HG03521 (cell line): ENCODE data around the gene KIR2DL3.
"Not testable (repeated sequence)": the region's sequence is repeated elsewhere in the genome, so short reads cannot be mapped to it uniquely, and the experiment has no call there.

Source experiments
- ATAC-seq: cut with Tn5 transposase; IDR thresholded peaks from one replicate; pipeline ENCODE4 v1.9.1; 2021; ENCODE audit warnings: mild to moderate bottlenecking, moderate library complexity; ENCODE audit not compliant: unreplicated experiment

Gene KIR2DL3

DNA sequence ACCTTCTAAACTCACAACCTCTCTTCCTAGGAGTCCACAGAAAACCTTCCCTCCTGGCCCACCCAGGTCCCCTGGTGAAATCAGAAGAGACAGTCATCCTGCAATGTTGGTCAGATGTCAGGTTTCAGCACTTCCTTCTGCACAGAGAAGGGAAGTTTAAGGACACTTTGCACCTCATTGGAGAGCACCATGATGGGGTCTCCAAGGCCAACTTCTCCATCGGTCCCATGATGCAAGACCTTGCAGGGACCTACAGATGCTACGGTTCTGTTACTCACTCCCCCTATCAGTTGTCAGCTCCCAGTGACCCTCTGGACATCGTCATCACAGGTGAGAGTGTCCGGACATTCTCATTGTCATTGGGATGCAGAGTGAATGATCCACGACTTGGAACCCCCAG lies 3.6 kb downstream of the KIR2DL3 start:
- ATAC-seq: not testable (repeated sequence)

DNA sequence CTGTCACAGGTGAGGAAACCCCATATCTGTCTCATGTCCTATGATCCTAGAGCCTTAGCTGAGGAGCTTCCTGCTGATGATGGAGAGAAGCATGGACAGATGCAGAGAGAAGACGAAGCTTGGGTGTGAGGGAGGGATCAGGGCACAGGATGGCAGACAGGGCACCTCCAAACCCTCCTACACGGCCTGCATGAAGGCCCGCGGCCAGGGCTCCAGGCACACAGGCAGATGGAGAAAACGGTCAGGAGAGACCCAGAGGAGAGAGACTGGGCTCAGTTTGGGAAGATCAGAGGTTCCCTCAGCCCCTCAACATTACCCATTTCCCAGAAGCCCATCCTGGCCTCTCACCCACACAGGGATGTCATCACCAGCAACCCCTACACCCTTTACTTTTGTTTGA lies 5.8 kb downstream of the KIR2DL3 start:
- ATAC-seq: not testable (repeated sequence)

DNA sequence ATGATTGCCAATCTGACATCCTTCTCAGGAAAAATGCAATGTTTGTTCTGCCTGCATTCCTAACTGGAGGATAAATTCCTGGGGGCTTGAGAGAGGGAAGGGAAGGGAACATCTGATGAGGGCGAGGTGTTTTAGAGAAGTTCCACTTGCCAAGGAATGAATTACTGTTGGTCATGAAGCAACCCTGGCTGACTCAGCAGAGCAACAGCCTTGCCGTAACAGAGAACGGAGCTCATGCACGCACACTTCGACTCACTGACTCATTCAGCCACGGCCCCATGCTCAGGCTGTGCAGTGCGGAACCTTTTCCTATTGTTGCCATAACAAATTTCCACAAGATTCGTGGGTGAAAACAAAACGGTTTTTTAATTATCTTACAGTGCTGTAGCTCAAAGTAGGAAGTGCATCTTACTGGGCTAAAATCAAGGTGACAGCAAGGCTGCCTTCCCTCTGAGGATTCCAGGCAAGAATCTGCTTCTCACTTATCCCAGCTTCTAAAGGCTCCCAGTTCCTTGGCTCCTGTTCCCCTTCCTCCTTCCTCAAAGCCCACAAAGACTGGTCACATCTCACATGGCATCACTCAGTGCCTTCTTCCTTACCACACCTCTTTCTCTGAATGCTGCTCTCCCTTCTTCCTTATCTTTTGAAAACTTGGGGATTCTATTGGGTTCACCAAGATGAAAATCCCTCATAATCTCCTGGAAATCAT lies 9.5 kb downstream of the KIR2DL3 start:
- ATAC-seq: not testable (repeated sequence)

DNA sequence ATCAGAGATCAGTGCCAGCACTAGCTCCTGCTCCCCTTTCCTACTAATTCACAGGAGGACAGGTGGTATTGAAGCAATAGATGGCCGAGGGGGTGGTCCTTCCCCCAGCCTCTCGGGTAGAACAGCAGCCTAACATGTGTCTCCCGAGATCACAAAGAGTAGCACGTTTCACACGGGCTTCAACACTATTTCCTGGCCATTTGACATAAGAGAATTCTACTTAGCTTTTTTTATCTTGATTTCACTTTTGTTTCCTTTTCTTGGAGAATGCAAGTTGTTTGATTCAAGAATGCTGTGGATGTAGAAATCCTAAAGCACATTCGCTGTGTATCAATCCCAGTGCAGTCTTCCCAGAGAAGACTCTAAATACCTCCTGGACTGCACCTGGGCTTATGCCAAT lies 12.0 kb downstream of the KIR2DL3 start:
- ATAC-seq: not testable (repeated sequence)

DNA sequence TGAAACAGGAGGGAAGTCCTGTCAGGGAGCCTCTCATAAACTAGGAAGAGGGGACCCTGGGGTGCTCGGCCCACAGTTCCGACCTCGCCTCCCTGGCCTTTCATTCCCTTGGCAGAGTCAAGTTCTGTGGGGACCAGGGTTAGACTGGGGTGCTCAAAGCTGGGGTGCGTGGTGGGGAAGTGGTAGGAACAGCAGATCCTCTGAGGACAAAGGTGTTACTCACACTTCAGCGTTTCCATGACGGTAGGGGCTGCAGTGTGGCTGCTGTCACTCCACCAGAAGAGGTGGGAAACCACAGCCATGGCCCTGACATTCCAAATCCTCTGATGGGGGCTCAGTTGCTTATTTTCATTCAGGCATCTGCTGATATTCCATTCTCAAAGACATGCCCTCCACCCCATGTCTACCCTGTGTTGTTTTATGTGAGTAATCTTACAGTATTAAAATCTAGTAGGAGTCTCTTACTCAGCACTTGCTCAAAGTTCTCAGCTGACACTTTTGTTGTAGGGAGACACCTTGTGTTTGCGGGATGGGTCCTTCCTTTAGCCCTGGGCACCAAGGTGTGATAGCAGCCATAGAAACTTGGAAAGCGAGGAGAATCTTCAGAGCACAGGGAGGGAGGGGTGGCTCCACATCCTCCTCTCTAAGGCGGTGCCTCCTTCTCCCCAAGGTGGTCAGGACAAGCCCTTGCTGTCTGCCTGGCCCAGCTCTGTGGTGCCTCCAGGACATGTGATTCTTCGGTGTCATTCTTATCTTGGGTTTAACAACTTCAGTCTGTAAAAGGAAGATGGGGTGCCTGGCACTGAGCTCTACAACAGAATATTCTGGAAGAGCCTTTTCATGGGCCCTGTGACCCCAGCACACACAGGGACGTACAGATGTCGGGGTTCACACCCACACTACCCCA lies 18.1 kb downstream of the KIR2DL3 start:
- not testable (repeated sequence) for ATAC-seq

DNA sequence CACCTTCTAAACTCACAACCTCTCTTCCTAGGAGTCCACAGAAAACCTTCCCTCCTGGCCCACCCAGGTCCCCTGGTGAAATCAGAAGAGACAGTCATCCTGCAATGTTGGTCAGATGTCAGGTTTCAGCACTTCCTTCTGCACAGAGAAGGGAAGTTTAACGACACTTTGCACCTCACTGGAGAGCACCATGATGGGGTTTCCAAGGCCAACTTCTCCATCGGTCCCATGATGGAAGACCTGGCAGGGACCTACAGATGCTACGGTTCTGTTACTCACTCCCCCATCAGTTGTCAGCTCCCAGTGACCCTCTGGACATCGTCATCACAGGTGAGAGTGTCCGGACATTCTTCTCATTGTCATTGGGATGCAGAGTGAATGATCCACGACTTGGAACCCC lies 20.3 kb downstream of the KIR2DL3 start:
- not testable (repeated sequence) for ATAC-seq

DNA sequence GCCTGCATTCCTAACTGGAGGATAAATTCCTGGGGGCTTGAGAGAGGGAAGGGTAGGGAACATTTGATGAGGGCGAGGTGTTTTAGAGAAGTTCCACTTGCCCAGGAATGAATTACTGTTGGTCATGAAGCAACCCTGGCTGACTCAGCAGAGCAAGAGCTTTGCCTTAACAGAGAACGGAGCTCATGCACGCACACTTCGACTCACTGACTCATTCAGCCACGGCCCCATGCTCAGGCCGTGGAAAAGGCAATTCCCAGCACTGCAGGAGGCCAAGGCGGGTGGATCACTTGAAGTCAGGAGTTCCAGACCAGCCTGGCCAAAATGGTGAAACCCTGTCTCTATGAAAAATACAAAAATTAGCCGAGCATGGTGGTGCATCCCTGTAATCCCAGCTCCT lies 25.9 kb downstream of the KIR2DL3 start:
- not testable (repeated sequence) for ATAC-seq

DNA sequence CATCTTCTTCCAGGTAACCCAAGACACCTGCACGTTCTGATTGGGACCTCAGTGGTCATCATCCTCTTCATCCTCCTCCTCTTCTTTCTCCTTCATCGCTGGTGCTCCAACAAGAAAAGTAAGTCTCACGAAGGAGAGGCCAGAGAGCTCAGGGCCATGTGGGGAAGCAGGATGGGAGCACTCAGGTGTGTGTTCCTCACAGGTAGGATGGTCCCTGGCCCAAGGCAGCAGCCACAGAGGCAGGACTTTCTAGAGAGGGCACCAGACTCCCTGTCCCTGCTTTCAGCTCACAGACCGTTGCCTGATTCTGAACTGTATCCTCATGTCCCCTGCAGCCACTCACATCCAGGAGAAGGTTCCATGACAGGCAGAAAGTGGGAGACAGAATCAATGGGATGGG lies 28.2 kb downstream of the KIR2DL3 start:
- ATAC-seq: not testable (repeated sequence)

DNA sequence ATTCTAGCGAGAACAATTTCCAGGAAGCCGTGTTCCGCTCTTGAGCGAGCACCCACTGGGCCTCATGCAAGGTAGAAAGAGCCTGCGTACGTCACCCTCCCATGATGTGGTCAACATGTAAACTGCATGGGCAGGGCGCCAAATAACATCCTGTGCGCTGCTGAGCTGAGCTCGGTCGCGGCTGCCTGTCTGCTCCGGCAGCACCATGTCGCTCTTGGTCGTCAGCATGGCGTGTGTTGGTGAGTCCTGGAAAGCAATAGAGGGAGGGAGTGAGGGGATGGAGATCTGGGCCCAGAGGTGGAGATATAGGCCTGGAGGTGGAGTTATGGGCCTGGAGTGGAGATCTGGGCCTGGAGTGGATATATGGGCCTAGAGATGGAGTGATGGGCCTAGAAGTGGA lies 31.3 kb downstream of the KIR2DL3 start, which contains the start of gene KIR2DL1:
Gene KIR2DL1, plus strand, starts transcription at position 148 of the 400 bp plus-strand sequence. Its CDS starts 58 bp downstream, at position 206.
- not testable (repeated sequence) for ATAC-seq

DNA sequence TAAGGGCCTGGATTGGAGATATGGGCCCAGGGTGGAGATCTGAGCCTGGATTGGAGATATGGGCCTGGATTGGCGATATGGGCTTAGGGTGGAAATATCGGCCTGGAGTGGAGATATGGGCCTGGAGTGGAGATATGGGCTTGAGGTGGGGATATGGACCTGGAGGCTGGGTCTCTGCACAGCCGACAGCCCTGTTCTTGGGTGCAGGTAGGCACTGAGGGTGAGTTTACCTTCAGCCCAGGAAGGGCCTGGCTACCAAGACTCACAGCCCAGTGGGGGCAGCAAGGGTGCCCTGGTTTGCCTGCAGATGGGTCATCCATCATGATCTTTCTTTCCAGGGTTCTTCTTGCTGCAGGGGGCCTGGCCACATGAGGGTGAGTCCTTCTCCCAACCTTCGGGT lies 32.2 kb downstream of the KIR2DL3 start:
- ATAC-seq: not testable (repeated sequence)

DNA sequence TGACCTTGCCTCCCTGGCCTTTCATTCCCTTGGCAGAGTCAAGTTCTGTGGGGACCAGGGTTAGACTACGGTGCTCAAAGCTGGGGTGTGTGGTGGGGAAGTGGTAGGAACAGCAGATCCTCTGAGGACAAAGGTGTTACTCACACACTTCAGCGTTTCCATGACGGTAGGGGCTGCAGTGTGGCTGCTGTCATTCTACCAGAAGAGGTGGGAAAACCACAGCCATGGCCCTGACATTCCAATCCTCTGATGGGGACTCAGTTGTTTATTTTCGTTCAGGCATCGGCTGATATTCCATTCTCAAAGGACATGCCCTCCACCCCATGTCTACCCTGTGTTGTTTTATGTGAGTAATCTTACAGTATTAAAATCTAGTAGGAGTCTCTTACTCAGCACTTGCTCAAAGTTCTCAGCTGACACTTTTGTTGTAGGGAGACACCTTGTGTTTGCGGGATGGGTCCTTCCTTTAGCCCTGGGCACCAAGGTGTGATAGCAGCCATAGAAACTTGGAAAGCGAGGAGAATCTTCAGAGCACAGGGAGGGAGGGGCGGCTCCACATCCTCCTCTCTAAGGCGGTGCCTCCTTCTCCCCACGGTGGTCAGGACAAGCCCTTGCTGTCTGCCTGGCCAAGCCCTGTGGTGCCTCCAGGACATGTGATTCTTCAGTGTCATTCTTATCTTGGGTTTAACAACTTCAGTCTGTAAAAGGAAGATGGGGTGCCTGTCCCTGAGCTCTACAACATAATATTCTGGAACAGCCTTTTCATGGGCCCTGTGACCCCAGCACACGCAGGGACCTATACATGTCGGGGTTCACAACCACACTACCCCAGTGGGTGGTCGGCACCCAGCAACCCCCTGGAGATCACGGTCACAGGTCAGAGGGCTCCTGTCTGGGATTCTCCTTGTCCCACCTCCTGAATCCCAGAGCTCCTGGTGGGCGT lies 33.0 kb downstream of the KIR2DL3 start:
- not testable (repeated sequence) for ATAC-seq

DNA sequence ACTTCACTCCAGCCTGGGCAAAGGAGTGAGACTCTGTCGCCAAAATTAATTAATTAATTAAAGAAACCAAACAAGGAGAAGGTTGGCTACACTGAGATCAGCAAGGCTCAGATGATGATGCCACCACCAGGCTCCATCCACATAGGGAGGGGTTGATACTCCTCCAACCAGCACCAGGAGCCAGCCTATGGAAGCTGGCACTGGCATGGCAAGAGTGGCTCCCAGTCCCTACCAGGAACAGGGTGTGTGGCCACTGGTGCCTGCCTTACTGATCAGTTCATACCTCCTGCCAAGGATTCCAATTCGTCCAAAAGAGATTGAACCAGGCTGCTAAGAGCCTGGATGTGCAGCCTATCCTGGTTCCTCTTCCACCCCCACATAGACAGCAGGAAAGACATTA lies 34.4 kb downstream of the KIR2DL3 start:
- not testable (repeated sequence) for ATAC-seq

DNA sequence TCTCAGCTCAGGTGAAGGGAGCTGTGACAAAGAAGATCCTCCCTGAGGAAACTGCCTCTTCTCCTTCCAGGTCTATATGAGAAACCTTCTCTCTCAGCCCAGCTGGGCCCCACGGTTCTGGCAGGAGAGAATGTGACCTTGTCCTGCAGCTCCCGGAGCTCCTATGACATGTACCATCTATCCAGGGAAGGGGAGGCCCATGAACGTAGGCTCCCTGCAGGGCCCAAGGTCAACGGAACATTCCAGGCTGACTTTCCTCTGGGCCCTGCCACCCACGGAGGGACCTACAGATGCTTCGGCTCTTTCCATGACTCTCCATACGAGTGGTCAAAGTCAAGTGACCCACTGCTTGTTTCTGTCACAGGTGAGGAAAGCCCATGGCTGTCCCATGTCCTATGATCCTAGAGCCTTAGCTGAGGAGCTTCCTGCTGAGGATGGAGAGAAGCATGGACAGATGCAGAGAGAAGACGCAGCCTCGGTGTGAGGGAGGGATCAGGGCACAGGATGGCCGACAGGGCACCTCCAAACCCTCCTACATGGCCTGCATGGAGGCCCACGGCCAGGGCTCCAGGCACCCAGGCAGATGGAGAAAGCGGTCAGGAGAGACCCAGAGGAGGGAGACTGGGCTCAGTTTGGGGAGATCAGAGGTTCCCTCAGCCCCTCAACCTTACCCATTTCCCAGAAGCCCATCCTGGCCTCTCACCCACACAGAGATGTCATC lies 36.9 kb downstream of the KIR2DL3 start:
- not testable (repeated sequence) for ATAC-seq

DNA sequence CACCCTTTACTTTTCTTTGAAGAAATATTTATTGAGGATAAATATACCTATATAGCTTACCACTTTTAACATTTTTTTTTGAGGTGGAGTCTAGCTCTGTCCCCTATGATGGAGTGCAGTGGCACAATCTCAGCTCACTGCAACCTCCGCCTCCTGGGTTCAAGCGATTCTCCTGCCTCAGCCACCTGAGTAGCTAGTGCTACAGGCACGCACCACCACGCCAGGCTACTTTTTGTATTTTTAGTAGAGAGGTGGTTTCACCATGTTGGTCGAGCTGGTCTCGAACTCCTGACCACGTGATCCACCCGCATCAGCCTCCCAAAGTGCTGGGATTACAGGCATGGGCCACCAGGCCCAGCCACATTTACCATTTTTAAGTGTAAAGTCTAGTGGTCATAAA lies 37.5 kb downstream of the KIR2DL3 start:
- not testable (repeated sequence) for ATAC-seq

DNA sequence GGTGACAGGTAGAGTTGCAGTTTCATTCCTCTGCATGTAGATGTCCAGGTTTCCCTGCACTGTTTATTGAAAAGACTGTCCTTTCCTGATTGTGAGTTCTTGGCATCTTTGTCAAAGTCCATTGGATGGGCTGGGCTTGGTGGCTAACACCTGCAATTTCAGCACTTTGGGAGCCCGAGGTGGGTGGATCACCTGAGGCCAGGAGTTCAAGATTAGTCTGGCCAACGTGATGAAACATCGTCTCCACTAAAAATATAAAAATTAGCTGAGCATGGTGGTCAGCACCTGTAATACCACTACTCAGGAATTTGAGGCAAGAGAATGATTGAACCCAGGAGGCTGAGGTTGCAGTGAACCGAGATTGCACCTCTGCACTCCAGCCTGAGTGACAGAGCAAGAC lies 39.5 kb downstream of the KIR2DL3 start:
- not testable (repeated sequence) for ATAC-seq

DNA sequence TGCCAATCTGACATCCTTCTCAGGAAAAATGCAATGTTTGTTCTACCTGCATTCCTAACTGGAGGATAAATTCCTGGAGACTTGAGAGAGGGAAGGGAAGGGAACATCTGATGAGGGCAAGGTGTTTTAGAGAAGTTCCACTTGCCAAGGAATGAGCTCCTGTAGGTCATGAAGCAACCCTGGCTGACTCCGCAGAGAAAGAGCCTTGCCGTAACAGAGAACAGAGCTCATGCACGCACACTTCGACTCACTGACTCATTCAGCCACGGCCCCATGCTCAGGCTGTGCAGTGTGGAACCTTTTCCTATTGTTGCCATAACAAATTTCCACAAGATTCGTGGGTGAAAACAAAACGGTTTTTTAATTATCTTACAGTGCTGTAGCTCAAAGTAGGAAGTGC lies 40.6 kb downstream of the KIR2DL3 start:
- ATAC-seq: not testable (repeated sequence)

DNA sequence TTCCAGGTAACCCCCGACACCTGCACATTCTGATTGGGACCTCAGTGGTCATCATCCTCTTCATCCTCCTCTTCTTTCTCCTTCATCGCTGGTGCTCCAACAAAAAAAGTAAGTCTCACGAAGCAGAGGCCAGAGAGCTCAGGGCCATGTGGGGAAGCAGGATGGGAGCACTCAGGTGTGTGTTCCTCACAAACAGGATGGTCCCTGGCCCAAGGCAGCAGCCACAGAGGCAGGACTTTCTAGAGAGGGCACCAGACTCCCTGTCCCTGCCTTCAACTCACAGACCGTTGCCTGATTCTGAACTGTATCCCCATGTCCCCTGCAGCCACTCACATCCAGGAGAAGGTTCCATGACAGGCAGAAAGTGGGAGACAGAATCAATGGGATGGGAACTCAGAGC lies 44.6 kb downstream of the KIR2DL3 start:
- ATAC-seq: not testable (repeated sequence)

DNA sequence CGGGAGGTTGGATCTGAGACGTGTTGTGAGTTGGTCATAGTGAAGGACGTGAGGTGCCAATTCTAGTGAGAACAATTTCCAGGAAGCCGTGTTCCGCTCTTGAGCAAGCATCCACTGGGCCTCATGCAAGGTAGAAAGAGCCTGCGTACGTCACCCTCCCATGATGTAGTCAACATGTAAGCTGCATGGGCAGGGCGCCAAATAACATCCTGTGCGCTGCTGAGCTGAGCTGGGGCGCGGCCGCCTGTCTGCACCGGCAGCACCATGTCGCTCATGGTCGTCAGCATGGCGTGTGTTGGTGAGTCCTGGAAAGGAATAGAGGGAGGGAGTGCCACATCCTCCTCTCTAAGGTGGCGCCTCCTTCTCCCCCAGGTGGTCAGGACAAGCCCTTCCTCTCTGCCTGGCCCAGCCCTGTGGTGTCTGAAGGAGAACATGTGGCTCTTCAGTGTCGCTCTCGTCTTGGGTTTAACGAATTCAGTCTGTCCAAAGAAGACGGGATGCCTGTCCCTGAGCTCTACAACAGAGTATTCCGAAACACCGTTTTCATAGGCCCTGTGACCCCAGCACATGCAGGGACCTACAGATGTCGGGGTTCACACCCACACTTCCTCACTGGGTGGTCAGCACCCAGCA lies 47.9 kb downstream of the KIR2DL3 start:
- not testable (repeated sequence) for ATAC-seq

DNA sequence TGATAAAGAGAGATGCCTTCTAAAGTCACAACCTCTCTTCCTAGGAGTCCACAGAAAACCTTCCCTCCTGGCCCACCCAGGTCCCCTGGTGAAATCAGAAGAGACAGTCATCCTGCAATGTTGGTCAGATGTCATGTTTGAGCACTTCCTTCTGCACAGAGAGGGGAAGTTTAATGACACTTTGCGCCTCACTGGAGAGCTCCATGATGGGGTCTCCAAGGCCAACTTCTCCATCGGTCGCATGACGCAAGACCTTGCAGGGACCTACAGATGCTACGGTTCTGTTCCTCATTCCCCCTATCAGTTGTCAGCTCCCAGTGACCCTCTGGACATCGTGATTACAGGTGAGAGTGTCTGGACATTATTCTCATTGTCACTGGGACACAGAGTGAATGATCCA lies 49.8 kb downstream of the KIR2DL3 start:
- ATAC-seq: not testable (repeated sequence)
